ENCODE data around the gene SYT1. TPM values are rescaled to one million over a fixed set of nuclear protein-coding genes. Genes with fewer than 3 reads are reported as not detected.

The SYT1 gene
- total and polyA plus RNA-seq, 2 experiments from 2014 or later = 48.7 to 51.7 TPM

DNA sequence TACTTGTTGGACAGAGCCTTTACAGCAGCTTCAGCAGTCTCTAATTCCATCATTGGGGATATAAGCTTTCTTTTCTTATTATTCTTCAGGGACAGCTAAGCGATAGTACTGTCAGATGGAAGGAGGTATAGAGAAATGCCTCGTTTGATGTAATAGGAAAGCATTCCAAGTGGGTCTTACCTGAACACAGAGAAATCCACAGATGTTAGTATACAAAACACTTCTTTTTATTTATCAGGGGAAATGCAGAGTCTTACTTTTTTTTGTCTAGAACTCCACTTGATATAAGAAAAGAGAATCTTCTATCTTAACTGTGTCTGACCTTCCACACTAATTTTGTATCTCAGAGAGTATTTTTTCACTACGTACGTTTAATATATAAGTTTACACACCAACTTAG, 1.9 kb downstream of the SYT1 start:
- Histone ChIP-seq H2AFZ (no peak overlapping the region), H3K4me2 (peak overlapping the region; percentile 64), H3F3A (replicated peaks; ENCODE audit: low read depth) (no peaks in the 10 kb centered on the region), H3K36me3 (ENCODE audit: insufficient read depth) (no peaks in the 10 kb centered on the region), H3K9me2 (ENCODE audit: insufficient read depth) (no peaks in the 10 kb centered on the region), H3K27ac (ENCODE audit: low read depth) (no peak overlapping the region), H3K27me3 (ENCODE audit: insufficient read depth) (no peaks in the 10 kb centered on the region), H3K4me1 (ENCODE audit: insufficient read depth) (peaks cover 58% of the 10 kb centered on the region), H4K20me1 (replicated peaks; ENCODE audit: insufficient read depth) (peaks cover 16% of the 10 kb centered on the region), H3K4me3 (peak overlapping the region; percentile 78), H3K79me2 (replicated peaks; ENCODE audit: insufficient read depth) (peaks cover 67% of the 10 kb centered on the region)
- Mint-ChIP-seq H3K27ac (no peak overlapping the region), H3K4me3 (peak overlapping the region; percentile 99), H3K36me3 (ENCODE audit: low read depth) (no peaks in the 10 kb centered on the region; the same call in 2 of the 3 replicates), H3K4me1 (peaks cover 52% of the 10 kb centered on the region), H3K9me3 (no peaks in the 10 kb centered on the region), H3K27me3 (ENCODE audit: insufficient read depth, low read depth, poor library complexity) (peaks cover 2% of the 10 kb centered on the region)
- DNase-seq (ENCODE audit: low spot score) (no peak), ATAC-seq (no peak)
- TF ChIP-seq CREB1 (CRISPR knock-in tag; IDR thresholded peaks at IDR 0.05; ENCODE audit: low read depth) = no peak

DNA sequence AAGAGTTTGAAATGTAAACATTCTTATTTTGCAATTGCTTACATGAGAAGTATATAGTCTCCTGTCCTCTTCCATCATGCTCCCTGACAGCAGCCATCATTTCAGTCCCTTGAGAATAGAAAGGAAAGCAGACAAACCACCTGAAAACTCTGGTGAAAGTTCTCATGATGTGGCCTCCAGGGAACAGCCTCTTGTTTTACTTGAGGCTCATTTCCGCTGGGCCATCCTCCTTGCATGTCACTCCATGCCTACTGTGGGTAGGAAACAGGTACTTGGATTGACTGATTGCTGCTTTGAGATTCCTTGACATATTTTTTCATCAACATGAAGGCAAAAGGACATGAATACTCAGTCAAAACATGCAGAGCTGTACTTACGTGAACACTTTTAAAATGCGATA, 6.0 kb downstream of the SYT1 start:
- no peak overlapping the region for H3K4me3 Mint-ChIP-seq
- no peaks in the 10 kb centered on the region for H3K9me3 Mint-ChIP-seq
- H3K27ac ChIP-seq (ENCODE audit: low read depth) = no peak overlapping the region
- H2AFZ ChIP-seq = no peak overlapping the region
- H3K4me2 ChIP-seq = peak overlapping the region; percentile 27; the same call in 1 of the 2 replicates
- no peaks in the 10 kb centered on the region for H3K27me3 Mint-ChIP-seq (ENCODE audit: insufficient read depth, low read depth, poor library complexity)
- no peaks in the 10 kb centered on the region for H3F3A ChIP-seq (replicated peaks; ENCODE audit: low read depth)
- no peaks in the 10 kb centered on the region for H3K9me2 ChIP-seq (ENCODE audit: insufficient read depth)
- ATAC-seq (peak; percentile 49; the same call in 2 of the 3 replicates), DNase-seq (ENCODE audit: low spot score) (peak; percentile 39)
- peaks cover 66% of the 10 kb centered on the region for H3K4me1 ChIP-seq (ENCODE audit: insufficient read depth)
- no peak overlapping the region for H3K4me3 ChIP-seq
- peaks cover 100% of the 10 kb centered on the region for H3K79me2 ChIP-seq (replicated peaks; ENCODE audit: insufficient read depth)
- H3K27ac Mint-ChIP-seq = peak overlapping the region; percentile 46; the same call in 1 of the 2 replicates
- H3K36me3 Mint-ChIP-seq (ENCODE audit: low read depth) = no peaks in the 10 kb centered on the region
- peaks cover 24% of the 10 kb centered on the region for H4K20me1 ChIP-seq (replicated peaks; ENCODE audit: insufficient read depth)
- no peaks in the 10 kb centered on the region for H3K36me3 ChIP-seq (ENCODE audit: insufficient read depth)
- H3K27me3 ChIP-seq (ENCODE audit: insufficient read depth) = no peaks in the 10 kb centered on the region
- no peak for TF ChIP-seq NANOG (IDR thresholded peaks at IDR 0.05; ENCODE audit: borderline replicate concordance)
- TF ChIP-seq, protein P1, sequence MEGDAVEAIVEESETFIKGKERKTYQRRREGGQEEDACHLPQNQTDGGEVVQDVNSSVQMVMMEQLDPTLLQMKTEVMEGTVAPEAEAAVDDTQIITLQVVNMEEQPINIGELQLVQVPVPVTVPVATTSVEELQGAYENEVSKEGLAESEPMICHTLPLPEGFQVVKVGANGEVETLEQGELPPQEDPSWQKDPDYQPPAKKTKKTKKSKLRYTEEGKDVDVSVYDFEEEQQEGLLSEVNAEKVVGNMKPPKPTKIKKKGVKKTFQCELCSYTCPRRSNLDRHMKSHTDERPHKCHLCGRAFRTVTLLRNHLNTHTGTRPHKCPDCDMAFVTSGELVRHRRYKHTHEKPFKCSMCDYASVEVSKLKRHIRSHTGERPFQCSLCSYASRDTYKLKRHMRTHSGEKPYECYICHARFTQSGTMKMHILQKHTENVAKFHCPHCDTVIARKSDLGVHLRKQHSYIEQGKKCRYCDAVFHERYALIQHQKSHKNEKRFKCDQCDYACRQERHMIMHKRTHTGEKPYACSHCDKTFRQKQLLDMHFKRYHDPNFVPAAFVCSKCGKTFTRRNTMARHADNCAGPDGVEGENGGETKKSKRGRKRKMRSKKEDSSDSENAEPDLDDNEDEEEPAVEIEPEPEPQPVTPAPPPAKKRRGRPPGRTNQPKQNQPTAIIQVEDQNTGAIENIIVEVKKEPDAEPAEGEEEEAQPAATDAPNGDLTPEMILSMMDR (conservative IDR thresholded peaks at IDR 0.05; ENCODE audit: low read depth in 2 of 2) = no peak
- no peak for TF ChIP-seq POLR2AphosphoS5 (IDR thresholded peaks at IDR 0.05; ENCODE audit: low read depth)
- TF ChIP-seq STAT1 (IDR thresholded peaks at IDR 0.05; ENCODE audit: unreplicated experiment) = no peak
- no peak for TF ChIP-seq EZH2phosphoT487 (IDR thresholded peaks at IDR 0.05; ENCODE audit: unreplicated experiment)
- TF ChIP-seq, protein P2, sequence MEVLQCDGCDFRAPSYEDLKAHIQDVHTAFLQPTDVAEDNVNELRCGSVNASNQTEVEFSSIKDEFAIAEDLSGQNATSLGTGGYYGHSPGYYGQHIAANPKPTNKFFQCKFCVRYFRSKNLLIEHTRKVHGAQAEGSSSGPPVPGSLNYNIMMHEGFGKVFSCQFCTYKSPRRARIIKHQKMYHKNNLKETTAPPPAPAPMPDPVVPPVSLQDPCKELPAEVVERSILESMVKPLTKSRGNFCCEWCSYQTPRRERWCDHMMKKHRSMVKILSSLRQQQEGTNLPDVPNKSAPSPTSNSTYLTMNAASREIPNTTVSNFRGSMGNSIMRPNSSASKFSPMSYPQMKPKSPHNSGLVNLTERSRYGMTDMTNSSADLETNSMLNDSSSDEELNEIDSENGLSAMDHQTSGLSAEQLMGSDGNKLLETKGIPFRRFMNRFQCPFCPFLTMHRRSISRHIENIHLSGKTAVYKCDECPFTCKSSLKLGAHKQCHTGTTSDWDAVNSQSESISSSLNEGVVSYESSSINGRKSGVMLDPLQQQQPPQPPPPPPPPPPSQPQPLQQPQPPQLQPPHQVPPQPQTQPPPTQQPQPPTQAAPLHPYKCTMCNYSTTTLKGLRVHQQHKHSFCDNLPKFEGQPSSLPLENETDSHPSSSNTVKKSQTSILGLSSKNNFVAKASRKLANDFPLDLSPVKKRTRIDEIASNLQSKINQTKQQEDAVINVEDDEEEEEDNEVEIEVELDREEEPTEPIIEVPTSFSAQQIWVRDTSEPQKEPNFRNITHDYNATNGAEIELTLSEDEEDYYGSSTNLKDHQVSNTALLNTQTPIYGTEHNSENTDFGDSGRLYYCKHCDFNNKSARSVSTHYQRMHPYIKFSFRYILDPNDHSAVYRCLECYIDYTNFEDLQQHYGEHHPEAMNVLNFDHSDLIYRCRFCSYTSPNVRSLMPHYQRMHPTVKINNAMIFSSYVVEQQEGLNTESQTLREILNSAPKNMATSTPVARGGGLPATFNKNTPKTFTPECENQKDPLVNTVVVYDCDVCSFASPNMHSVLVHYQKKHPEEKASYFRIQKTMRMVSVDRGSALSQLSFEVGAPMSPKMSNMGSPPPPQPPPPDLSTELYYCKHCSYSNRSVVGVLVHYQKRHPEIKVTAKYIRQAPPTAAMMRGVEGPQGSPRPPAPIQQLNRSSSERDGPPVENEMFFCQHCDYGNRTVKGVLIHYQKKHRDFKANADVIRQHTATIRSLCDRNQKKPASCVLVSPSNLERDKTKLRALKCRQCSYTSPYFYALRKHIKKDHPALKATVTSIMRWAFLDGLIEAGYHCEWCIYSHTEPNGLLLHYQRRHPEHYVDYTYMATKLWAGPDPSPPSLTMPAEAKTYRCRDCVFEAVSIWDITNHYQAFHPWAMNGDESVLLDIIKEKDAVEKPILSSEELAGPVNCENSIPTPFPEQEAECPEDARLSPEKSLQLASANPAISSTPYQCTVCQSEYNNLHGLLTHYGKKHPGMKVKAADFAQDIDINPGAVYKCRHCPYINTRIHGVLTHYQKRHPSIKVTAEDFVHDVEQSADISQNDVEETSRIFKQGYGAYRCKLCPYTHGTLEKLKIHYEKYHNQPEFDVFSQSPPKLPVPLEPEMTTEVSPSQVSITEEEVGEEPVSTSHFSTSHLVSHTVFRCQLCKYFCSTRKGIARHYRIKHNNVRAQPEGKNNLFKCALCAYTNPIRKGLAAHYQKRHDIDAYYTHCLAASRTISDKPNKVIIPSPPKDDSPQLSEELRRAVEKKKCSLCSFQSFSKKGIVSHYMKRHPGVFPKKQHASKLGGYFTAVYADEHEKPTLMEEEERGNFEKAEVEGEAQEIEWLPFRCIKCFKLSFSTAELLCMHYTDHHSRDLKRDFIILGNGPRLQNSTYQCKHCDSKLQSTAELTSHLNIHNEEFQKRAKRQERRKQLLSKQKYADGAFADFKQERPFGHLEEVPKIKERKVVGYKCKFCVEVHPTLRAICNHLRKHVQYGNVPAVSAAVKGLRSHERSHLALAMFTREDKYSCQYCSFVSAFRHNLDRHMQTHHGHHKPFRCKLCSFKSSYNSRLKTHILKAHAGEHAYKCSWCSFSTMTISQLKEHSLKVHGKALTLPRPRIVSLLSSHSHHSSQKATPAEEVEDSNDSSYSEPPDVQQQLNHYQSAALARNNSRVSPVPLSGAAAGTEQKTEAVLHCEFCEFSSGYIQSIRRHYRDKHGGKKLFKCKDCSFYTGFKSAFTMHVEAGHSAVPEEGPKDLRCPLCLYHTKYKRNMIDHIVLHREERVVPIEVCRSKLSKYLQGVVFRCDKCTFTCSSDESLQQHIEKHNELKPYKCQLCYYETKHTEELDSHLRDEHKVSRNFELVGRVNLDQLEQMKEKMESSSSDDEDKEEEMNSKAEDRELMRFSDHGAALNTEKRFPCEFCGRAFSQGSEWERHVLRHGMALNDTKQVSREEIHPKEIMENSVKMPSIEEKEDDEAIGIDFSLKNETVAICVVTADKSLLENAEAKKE (CRISPR knock-in tag; IDR thresholded peaks at IDR 0.05) = no peak
- TF ChIP-seq CREB1 (CRISPR knock-in tag; IDR thresholded peaks at IDR 0.05; ENCODE audit: low read depth) = no peak
- TF ChIP-seq, protein P3, sequence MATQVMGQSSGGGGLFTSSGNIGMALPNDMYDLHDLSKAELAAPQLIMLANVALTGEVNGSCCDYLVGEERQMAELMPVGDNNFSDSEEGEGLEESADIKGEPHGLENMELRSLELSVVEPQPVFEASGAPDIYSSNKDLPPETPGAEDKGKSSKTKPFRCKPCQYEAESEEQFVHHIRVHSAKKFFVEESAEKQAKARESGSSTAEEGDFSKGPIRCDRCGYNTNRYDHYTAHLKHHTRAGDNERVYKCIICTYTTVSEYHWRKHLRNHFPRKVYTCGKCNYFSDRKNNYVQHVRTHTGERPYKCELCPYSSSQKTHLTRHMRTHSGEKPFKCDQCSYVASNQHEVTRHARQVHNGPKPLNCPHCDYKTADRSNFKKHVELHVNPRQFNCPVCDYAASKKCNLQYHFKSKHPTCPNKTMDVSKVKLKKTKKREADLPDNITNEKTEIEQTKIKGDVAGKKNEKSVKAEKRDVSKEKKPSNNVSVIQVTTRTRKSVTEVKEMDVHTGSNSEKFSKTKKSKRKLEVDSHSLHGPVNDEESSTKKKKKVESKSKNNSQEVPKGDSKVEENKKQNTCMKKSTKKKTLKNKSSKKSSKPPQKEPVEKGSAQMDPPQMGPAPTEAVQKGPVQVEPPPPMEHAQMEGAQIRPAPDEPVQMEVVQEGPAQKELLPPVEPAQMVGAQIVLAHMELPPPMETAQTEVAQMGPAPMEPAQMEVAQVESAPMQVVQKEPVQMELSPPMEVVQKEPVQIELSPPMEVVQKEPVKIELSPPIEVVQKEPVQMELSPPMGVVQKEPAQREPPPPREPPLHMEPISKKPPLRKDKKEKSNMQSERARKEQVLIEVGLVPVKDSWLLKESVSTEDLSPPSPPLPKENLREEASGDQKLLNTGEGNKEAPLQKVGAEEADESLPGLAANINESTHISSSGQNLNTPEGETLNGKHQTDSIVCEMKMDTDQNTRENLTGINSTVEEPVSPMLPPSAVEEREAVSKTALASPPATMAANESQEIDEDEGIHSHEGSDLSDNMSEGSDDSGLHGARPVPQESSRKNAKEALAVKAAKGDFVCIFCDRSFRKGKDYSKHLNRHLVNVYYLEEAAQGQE (IDR thresholded peaks at IDR 0.05; ENCODE audit: unreplicated experiment) = no peak
- TF ChIP-seq EZH2 (IDR thresholded peaks at IDR 0.05; ENCODE audit: low read depth, unreplicated experiment) = no peak
- peaks cover 63% of the 10 kb centered on the region for H3K4me1 Mint-ChIP-seq
